ENCODE results near the gene CRNN. TPM values are rescaled to one million over a fixed set of nuclear protein-coding genes. Genes with fewer than 3 reads are reported as not detected.

CRNN gene
- total and polyA plus RNA-seq, 8 donors = not detected

DNA sequence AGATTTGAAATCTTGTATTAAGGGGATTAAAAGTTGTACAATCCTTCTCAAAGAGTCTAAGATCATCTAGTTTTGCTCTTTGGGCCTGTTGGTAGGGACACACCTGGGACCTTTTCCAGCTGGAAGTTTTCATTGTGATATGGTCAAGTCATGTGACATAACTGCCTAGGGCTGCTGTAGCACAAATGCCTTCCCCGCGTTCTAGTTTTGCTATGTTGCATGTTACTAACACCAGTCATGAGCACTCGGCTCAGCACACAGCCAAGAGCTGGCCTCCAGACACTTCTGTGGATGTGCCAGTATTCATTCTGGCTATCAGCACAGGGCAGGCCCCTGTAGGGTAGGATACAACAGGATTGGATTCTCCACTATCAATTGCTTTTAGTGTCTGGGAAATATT is 39.6 kb downstream of the CRNN start:
- H3K27ac ChIP-seq = no peak overlapping the region
- H3K4me1 ChIP-seq = no peaks in the 10 kb centered on the region
- no peaks in the 10 kb centered on the region for H3K27me3 ChIP-seq
- H3K36me3 ChIP-seq = no peaks in the 10 kb centered on the region
- H3K9me3 ChIP-seq = peaks cover 0 to 8% of the 10 kb centered on the region in 2 donors
- intact Hi-C loops (cut with DNase I) = no loop called here
- ATAC-seq (no peak), DNase-seq (no peak)
- H3K4me3 ChIP-seq = no peak overlapping the region
- TF ChIP-seq, protein P1, sequence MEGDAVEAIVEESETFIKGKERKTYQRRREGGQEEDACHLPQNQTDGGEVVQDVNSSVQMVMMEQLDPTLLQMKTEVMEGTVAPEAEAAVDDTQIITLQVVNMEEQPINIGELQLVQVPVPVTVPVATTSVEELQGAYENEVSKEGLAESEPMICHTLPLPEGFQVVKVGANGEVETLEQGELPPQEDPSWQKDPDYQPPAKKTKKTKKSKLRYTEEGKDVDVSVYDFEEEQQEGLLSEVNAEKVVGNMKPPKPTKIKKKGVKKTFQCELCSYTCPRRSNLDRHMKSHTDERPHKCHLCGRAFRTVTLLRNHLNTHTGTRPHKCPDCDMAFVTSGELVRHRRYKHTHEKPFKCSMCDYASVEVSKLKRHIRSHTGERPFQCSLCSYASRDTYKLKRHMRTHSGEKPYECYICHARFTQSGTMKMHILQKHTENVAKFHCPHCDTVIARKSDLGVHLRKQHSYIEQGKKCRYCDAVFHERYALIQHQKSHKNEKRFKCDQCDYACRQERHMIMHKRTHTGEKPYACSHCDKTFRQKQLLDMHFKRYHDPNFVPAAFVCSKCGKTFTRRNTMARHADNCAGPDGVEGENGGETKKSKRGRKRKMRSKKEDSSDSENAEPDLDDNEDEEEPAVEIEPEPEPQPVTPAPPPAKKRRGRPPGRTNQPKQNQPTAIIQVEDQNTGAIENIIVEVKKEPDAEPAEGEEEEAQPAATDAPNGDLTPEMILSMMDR (IDR thresholded peaks at IDR 0.05) = no peak

DNA sequence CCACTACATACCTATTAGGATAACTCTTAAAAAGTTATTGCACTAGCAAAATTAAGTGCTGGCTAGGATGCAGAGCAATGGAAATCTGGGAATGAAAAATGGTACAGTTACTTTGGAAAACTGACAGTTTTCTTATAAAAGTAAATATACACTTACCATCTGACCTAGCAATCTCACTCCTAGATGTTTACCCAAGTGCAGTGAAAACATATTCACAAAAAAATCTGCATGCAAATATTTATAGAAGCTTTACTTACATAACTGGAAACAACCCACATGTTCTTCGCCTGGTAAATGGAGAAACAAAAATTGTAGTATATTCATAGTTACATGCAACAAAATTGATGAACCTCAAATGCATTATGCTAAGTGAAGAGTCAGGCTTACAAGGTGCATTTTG is 41.4 kb downstream of the CRNN start:
- Histone ChIP-seq H3K9me3 (peaks cover 0 to 20% of the 10 kb centered on the region in 2 donors), H3K27ac (no peak overlapping the region), H3K27me3 (no peaks in the 10 kb centered on the region), H3K36me3 (no peaks in the 10 kb centered on the region), H3K4me1 (no peaks in the 10 kb centered on the region), H3K4me3 (no peak overlapping the region)
- DNase-seq = no peak
- TF ChIP-seq, protein P1 (IDR thresholded peaks at IDR 0.05) = no peak
- ATAC-seq = no peak
- intact Hi-C loops (cut with DNase I) = no loop called here

DNA sequence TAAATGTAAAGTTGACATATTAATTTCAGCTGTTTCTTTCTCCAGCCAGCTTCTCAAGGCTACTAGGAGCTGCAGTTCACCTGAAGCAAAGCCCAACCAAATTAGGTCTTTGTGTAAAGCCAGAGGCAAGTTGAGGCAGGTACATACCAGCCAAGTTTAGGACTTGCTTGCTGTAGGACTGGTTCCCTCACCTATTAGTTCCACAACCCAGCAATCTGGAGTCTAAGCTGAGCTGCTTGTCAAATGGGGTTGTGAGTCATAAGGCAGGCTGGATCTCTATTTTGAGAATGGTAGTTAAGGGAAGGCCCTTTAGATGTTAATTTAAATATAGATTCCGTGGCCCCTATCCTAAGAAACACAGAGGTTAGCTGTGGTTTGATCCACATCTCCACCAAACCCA is 46.6 kb downstream of the CRNN start:
- TF ChIP-seq, protein P1 (IDR thresholded peaks at IDR 0.05) = no peak
- ATAC-seq = no peak
- Histone ChIP-seq H3K27ac (no peak overlapping the region), H3K36me3 (no peaks in the 10 kb centered on the region), H3K9me3 (peaks cover 0 to 20% of the 10 kb centered on the region in 2 donors), H3K27me3 (no peaks in the 10 kb centered on the region), H3K4me1 (no peaks in the 10 kb centered on the region), H3K4me3 (no peak overlapping the region)
- intact Hi-C loops (cut with DNase I) = no loop called here
- DNase-seq = no peak

DNA sequence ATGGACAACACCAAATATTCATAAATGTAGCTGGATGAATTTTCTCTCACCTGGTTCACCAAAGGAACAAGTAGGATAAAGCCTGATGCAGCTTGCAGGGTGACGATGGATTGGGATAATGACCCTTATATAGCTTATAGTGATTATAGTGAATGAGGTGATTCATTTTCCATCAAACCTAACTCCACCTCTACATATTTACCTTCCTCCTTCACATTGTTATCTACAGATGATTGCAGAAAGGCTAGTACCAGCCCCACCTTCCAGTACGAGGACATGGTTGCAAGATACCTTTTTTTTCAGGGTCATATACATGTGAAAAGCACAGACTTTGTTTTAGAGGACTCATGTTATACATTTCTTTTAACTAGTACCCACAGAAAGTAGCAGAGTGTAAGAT is 54.2 kb downstream of the CRNN start, which contains the start of gene FLG2:
FLG2 (minus strand) TSS at position 101 of the 400 bp plus-strand sequence. CDS start 1,122 bp downstream, outside the sequence.
- TF ChIP-seq, protein P1 (IDR thresholded peaks at IDR 0.05) = no peak
- no peaks in the 10 kb centered on the region for H3K36me3 ChIP-seq
- ATAC-seq = no peak
- H3K4me1 ChIP-seq = no peaks in the 10 kb centered on the region
- H3K27me3 ChIP-seq = no peaks in the 10 kb centered on the region
- intact Hi-C loops (cut with DNase I) = no loop called here
- no peak within 1 kb of the TSS for H3K27ac ChIP-seq
- no peaks in the 10 kb centered on the region for H3K9me3 ChIP-seq
- no peak for DNase-seq
- no peak within 1 kb of the TSS for H3K4me3 ChIP-seq

Other genes with a start within 250 kb of the CRNN start
- gene HRNR, start 190.1 kb downstream of the CRNN start, total RNA-seq = not detected
- under 1 TPM; 0.10 to 0.54 (median 0.21) TPM for gene HRNR, start 190.1 kb downstream of the CRNN start, polyA plus RNA-seq (ENCODE audit: insufficient read length in 6 of 6)
- gene FLG, start 89.0 kb downstream of the CRNN start, total RNA-seq = not detected
- 1 to 10 TPM in 4 of 6 donors, under 1 TPM in 2; 0.14 to 2.0 (median 1.4) TPM for gene FLG, start 89.0 kb downstream of the CRNN start, polyA plus RNA-seq (ENCODE audit: insufficient read length in 6 of 6)
- gene FLG2, start 54.3 kb downstream of the CRNN start, total RNA-seq = not detected
- gene FLG2, start 54.3 kb downstream of the CRNN start, polyA plus RNA-seq (ENCODE audit: insufficient read length in 6 of 6) = under 1 TPM; 0.01 to 0.27 (median 0.16) TPM
- gene LCE5A, start 96.5 kb upstream of the CRNN start, total RNA-seq = not detected
- not detected for gene LCE5A, start 96.5 kb upstream of the CRNN start, polyA plus RNA-seq (ENCODE audit: insufficient read length in 6 of 6)
- not detected for gene CRCT1, start 100.2 kb upstream of the CRNN start, total RNA-seq
- not detected for gene CRCT1, start 100.2 kb upstream of the CRNN start, polyA plus RNA-seq (ENCODE audit: insufficient read length in 6 of 6)
- not detected for gene LCE3E, start 152.5 kb upstream of the CRNN start, total RNA-seq
- not detected for gene LCE3E, start 152.5 kb upstream of the CRNN start, polyA plus RNA-seq (ENCODE audit: insufficient read length in 6 of 6)
- not detected for gene LCE3D, start 166.3 kb upstream of the CRNN start, total RNA-seq
- not detected for gene LCE3D, start 166.3 kb upstream of the CRNN start, polyA plus RNA-seq (ENCODE audit: insufficient read length in 6 of 6)
- gene LCE3C, start 186.0 kb upstream of the CRNN start, total RNA-seq = not detected
- not detected for gene LCE3C, start 186.0 kb upstream of the CRNN start, polyA plus RNA-seq (ENCODE audit: insufficient read length in 6 of 6)
- not detected for gene LCE3B, start 199.5 kb upstream of the CRNN start, total RNA-seq
- gene LCE3B, start 199.5 kb upstream of the CRNN start, polyA plus RNA-seq (ENCODE audit: insufficient read length in 6 of 6) = not detected
- gene LCE3A, start 208.8 kb upstream of the CRNN start, total RNA-seq = not detected
- gene LCE3A, start 208.8 kb upstream of the CRNN start, polyA plus RNA-seq (ENCODE audit: insufficient read length in 6 of 6) = not detected
- gene LCE2D, start 249.1 kb upstream of the CRNN start, total RNA-seq = not detected
- not detected for gene LCE2D, start 249.1 kb upstream of the CRNN start, polyA plus RNA-seq (ENCODE audit: insufficient read length in 6 of 6)

Measured in left lung (tissue), 10 donors.